CD4-positive, alpha-beta T cell treated with Interleukin-15 for 1 hour (primary cell): ENCODE data around the gene SLC25A43.
A peak's percentile ranks its signal among the peaks of the same experiment; 100 is the strongest.
"Not testable (repeated sequence)": the region's sequence is repeated elsewhere in the genome, so short reads cannot be mapped to it uniquely, and the experiment has no call there.

ENCODE experiments used
- DNase-seq: peaks from one replicate; pipeline ENCODE4 v3.0.0-alpha.2; 2020

SLC25A43 gene

GRCh38 chrX:119468551-119469312 lies 69.6 kb downstream of the SLC25A43 start:
- DNase-seq: peak; percentile 88

DNA sequence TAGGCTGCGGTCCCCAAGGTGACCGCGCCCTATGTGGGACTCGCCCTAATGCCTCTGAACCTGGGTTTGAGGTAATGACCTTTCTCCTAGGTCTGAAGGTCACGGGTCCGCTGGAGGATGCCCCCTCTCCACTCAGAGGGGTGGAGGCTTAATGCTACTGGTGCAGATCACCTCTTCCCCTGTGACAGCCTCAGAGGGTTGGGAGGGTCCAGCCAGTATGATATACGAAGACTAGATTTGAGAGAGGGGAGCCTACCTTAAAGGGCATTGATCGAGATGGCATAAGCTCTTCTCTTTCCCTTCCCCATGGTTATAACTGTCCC lies 70.1 kb downstream of the SLC25A43 start:
- DNase-seq: no peak

DNA sequence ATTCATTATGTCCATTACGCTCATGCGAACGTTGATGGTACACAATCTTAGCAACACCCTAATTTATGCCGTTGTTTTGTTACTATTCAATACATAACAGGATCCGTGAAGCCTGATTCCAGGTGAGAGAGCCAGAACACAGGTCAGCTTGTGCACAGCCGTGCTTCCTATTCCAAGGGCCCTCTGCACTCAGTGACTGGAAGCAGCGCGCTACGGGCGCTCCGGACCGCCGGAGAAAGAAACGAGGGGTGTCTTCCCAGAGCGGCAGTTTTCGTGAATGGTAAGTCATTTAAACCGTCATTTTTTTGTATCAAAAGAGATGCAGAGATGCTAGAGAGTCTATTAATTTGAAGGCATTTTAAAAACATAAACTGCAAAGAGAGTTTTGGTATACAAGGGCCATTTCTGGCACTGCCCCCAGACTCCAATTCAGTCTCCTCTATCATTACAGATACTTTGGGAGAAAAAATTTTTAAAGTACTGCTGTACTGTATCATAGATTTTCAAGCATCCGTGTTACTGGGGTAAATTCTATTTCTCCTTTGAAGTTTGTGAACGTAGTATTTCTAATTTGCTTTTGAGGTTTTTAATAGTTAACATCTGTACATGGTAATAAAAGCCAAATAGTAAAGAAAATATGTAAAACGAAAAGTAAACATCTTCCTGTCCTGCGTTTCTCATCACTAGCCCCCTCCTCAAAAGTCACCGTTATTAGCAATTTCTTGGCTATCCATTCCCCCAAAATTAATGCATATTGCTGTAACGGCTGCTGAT lies 75.7 kb downstream of the SLC25A43 start:
- DNase-seq: no peak

GRCh38 chrX:119475389-119476101 lies 76.4 kb downstream of the SLC25A43 start:
- no peak for DNase-seq

DNA sequence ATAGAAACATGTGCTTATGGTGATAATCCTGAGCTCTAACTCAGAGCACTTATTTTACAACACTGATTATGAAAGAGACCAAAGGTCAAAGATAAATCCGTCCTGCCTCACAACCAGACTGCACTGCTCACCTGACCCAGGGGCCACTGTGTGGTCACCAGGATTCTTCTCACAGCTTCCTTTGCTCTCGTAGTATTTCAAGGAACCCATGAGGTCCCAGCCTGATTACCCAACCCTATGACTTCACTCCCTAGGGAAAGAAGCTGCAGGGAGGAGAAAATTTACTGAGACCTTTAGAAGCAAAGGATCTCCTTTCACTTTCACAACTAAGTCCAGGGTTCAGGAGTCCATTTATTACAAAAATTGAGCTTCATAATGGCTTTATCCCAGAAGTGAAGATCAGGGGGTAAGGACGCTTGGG lies 78.7 kb downstream of the SLC25A43 start:
- no peak for DNase-seq

DNA sequence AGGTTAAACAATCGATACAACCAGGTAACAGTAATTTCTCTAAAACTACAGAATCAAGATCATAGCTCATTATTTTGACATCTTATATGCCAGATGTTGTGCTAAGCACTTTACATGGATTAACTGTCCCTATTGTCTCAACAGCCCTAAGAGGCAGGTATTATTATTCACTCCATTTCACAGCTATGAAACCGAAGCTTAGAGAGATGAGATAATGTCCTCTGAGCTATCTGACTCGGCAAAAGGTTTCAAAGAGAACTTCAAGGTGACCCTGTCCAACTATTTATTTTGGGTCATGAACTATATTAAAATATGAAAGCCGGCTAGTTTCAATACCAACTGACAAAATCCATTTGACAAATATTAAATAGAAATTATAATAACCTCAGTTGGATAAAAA lies 79.4 kb downstream of the SLC25A43 start:
- DNase-seq: no peak

- no peak for DNase-seq
Measured at GRCh38 chrX:119479845-119480244, 80.7 kb downstream of the SLC25A43 start.

GRCh38 chrX:119481323-119481801 lies 82.2 kb downstream of the SLC25A43 start:
- no peak for DNase-seq

DNA sequence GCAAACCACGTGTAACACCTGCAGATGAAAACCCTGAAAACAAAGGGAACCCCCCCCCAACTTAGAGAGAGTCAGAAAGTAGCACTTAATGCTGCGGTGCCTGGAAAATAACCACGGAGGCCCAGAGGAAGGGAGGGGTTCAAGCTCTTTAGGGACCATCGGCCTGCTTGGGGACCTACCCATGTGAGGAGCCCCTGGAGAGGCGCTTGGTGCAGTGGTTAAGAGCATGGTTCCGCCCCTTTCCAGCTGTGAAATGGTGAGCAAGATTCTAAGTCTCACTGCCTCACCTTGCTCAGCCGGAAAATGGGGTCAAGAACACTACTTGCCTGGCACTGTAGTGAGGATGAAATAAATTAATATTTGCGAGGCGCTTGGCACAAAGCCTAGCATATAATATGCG lies 82.9 kb downstream of the SLC25A43 start:
- DNase-seq: no peak

- peak; percentile 67 for DNase-seq
Measured at GRCh38 chrX:119482481-119483480, 83.6 kb downstream of the SLC25A43 start.

DNA sequence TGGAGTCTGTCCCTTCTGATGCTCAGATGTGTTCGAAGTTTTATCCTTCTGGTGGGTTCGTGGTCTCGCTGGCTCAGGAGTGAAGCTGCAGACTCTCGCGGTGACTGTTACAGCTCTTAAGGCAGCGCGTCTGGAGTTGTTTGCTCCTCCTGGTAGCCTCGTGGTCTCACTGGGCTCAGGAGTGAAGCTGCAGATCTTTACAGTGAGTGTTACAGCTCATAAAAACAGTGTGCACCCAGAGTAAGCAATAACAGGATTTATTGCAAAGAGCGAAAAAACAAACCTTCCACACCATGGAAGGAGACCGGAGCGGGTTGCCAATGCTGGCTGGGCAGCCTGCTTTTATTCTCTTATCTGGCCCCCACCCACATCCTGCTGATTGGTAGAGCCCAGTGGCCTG lies 87.6 kb downstream of the SLC25A43 start:
- no peak for DNase-seq

DNA sequence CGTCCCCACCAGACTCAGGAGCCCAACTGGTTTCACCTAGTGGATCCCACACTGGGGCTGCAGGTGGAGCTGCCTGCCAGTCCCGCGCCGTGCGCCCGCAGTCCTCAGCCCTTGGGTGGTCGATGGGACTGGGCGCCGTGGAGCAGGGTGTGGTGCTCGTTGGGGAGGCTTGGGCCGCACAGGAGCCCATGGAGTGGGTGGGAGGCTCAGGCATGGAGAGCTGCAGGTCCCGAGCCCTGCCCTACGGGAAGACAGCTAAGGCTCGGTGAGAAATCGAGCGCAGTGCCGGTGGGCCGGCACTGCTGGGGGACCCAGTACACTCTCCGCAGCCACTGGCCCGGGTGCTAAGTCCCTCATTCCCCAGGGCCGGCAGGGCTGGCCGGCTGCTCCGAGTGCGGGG lies 88.6 kb downstream of the SLC25A43 start:
- not testable (repeated sequence) for DNase-seq

DNA sequence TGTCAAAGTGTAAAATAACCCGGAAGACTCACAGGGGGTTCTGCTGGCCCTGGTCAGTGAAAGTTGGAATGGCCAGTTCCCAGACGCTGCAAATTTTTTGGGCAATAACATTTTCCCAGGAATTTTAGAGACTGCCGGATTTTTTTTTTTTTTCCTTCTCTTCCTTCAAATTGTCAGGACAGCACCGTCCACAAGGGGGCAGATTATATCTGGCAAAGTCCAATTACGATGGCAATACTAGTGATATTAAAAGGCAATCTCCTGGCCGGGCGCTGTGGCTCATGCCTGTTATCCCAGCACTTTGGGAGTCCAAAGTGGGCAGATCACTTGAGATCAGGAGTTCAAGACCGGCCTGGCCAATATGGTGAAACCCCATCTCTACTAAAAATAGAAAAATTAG lies 89.6 kb downstream of the SLC25A43 start:
- no peak for DNase-seq

DNA sequence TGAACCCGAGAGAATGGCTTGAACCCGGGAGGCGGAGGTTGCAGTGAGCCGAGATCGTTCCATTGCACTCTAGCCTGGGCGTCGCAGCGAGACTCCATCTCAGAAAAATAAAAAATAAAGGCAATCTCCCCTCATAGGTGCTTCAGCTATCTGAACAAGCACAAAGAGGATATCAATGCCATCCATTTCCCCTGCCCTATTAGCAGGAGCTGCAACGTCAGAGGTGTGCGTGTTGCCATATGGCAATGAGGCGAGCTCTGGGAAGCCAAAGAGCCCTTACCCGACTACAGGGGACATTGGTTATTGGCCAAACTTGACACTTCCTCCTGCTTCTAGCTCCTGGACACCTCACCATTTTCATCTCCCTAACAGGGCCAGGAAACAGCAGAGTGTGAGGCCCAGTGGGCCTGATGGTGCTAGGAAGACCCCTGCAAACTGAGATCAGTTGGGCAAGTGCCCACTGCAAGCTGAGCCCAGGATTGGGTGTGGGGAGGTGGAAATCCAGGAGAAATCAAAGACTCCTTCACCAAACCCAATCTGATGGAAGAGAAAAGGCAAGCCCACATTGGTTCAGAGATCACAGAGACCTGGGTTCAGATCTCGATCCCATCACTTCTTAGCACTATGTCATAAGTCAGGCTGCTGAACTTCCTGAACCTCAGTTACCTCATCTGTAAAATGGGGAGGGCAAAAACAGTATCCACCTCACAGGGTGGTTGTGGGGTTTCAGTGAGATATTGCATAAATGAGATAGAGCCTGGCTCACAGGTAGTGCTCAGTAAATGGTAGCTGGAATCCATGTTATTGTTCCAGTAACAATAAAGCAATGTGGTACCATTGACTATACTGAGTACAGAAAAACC lies 90.3 kb downstream of the SLC25A43 start:
- DNase-seq: no peak

DNA sequence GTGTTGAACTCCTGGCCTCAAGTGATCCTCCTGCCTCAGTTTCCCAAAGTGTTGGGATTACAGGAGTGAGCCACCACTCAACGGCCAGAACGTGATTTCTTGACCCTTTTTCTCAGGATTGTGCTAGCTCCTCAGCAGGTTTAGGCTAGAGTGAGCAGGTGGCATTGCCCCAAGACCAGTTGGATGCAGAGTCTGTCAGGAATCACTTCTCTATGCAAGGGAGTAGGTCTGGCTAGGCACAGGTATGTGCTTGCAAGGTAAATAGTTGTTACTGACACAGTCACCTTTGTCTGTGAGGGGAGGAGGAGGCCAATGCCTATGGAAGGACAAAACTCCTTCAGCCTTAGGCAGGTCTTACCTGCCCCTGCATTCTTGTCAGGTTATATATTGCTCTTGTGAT lies 93.3 kb downstream of the SLC25A43 start:
- no peak for DNase-seq

- DNase-seq: not testable (repeated sequence)
Measured at GRCh38 chrX:119493851-119494495, 94.8 kb downstream of the SLC25A43 start.

DNA sequence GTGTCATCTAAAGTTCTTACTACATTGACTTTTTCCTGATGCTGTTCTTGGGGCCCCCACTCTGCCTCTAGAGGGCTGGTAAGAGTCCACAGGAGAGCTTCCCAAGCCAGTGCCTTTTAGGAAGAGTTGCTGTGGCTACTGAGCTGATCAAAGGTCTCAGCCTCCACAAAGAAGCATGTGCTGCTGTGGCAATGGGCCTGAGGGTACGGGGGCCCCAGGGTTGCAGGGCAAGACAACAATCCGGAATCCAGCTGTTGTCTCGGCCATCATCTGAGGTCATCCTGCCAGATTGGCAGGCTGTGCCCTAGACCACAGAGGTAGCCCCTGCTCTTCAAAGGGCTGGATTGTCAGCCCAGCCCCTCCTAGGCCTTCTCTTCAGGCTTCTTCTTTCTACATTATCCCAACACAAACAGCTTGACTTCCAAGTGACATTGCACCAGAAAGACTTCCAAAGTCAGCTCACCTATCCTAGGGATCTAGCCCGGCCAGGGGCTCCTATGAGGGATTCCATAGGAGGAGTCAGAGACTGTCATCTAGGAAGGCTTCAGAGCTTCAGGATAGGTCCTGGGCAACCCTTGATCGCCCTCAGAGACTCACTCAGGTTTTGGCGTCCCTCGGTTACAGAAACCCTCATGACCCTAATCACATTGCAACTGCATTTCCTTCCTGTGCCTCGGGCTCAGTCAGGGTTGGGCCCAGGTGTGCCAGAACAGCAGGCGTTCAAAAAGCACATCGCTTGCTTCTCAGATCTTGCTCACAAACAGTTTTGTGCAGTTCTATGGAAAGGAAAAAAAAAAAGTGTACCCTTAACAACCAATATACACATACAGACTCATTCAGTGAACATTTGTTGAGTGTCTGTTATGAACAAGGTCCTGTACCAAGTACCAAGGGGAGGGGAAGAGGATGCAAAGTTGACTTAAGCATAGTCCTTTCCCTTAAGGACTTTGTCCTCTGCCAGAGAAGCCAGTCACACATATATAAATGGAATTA lies 96.9 kb downstream of the SLC25A43 start:
- no peak for DNase-seq

DNA sequence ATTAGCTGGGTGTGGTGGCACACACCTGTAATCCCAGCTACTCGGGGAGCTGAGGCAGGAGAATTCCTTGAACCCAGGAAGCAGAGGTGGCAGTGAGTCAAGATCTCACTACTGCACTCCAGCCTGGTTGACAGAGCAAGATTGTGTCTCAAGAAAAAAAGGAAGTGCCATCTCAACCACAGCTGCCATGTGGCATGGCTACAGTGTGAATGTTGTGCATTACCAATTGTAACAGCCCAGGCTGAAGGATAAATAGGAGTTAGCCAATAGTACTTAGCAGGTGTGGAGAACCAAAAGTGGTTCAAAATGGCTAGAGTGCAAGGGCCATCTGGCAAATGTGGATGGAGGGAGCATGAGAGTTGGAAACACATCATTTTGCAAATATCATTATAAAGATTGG lies 98.0 kb downstream of the SLC25A43 start:
- no peak for DNase-seq

- DNase-seq: no peak
Measured at GRCh38 chrX:119500061-119500800, 101.1 kb downstream of the SLC25A43 start.
